Esophagus squamous epithelium (tissue), 5 donors: ENCODE data around the gene NOB1. TPM values are rescaled to one million over a fixed set of nuclear protein-coding genes. Genes with fewer than 3 reads are reported as not detected.

Experiments used
- DNase-seq: peaks from one replicate; lab custom pipeline; 2025; lab: John Stamatoyannopoulos, UW
- H3K27ac ChIP-seq, 4 donors: fragments of 200-600 bp; sonication (generic); one replicate each; pipeline ENCODE4 v1.5.1; 2016 to 2019; ENCODE audit warnings: mild to moderate bottlenecking in 1 of 4
- H3K27me3 ChIP-seq, 4 donors: fragments of 200-600 bp; sonication (generic); 1 replicate in 3 of 4; 2 replicates in 1 of 4; pipeline versions ENCODE4 v1.5.1 to v1.6.0; 2017 to 2021; ENCODE audit warnings: antibody characterized with exemption in 1 of 4
- H3K36me3 ChIP-seq, 3 donors: fragments of 200-600 bp; sonication (generic); one replicate each; pipeline ENCODE4 v1.5.1; 2016 to 2019
- H3K4me1 ChIP-seq, 3 donors: fragments of 200-600 bp; sonication (generic); one replicate each; pipeline ENCODE4 v1.5.1; 2017 to 2019
- H3K4me3 ChIP-seq, 4 donors: fragments of 200-600 bp; sonication (generic); 1 replicate in 3 of 4; 2 replicates in 1 of 4; pipeline ENCODE4 v1.5.1; 2016 to 2019; ENCODE audit warnings: mild to moderate bottlenecking in 2 of 4, moderate library complexity in 1 of 4
- H3K9me3 ChIP-seq, 3 donors: fragments of 200-600 bp; sonication (generic); one replicate each; pipeline ENCODE4 v1.5.1; 2016 to 2019
- CTCF ChIP-seq, 6 experiments: fragments of 450-650 bp in 4 of 6; fragments of 200-600 bp in 2 of 6; sonication (generic) in 2 of 6; IDR thresholded peaks; one replicate each; pipeline ENCODE4 v1.5.1; 2016 to 2019; ENCODE audit warnings: antibody characterized with exemption in 6 of 6, mild to moderate bottlenecking in 4 of 6, moderate library complexity in 4 of 6
- POLR2A ChIP-seq, 4 donors: fragments of 450-650 bp; IDR thresholded peaks; one replicate each; pipeline ENCODE4 v1.6.1; 2017; ENCODE audit warnings: antibody characterized with exemption in 4 of 4, mild to moderate bottlenecking in 4 of 4, moderate library complexity in 3 of 4
- WGBS, 2 donors: methylation state at CpG; one replicate each; pipeline ENCODE4 v1.1.5; 2018; 5-methylcytosine and 5-hydroxymethylcytosine counted together
- intact Hi-C: fragments of 100-400 bp; cut with DNase I; formaldehyde crosslinking; loops from one replicate; pipeline ENCODE4 v1.15.0; 2022
- total RNA-seq, 4 donors: library from RNA; depleted of rRNA; stranded (reverse); fragments of >200 nt; gene quantifications; one replicate each; pipeline ENCODE4 v1.1.0, GENCODE V29; 2016
- donor health status: DM: yes; HTN: yes; CAD: no.

NOB1 gene
- total RNA-seq, 4 donors from 2014 or later, result 34.4 to 55.1 (median 45.2) TPM

- TF ChIP-seq CTCF (IDR thresholded peaks at IDR 0.05), result no peak
- no peak for TF ChIP-seq POLR2A (IDR thresholded peaks at IDR 0.05)
- Histone ChIP-seq H3K27me3 (no peaks in the 10 kb centered on the region), H3K4me3 (no peak overlapping the region), H3K9me3 (no peaks in the 10 kb centered on the region), H3K4me1 (no peaks in the 10 kb centered on the region), H3K27ac (no peak overlapping the region), H3K36me3 (peaks cover 0 to 54% (median 7%) of the 10 kb centered on the region in 3 donors)
- intact Hi-C loops, result no loop called here
- DNase-seq, result no peak
- WGBS, 2 donors, result 85 to 88% methylated on average over 6 of the region's 6 CpGs
Observed at GRCh38 chr16:69784586-69784985, 29.9 kb upstream of the NOB1 start.

GRCh38 chr16:69781118-69781517 is 26.4 kb upstream of the NOB1 start:
- H3K4me3 ChIP-seq, result no peak overlapping the region
- intact Hi-C loops, result no loop called here
- 84 to 90% methylated on average over 3 of the region's 3 CpGs for WGBS, 2 donors
- H3K36me3 ChIP-seq, result peaks cover 0 to 41% (median 0%) of the 10 kb centered on the region in 3 donors
- H3K9me3 ChIP-seq, result peaks cover 0 to 3% (median 0%) of the 10 kb centered on the region in 3 donors
- H3K27me3 ChIP-seq, result no peaks in the 10 kb centered on the region
- H3K27ac ChIP-seq, result no peak overlapping the region
- H3K4me1 ChIP-seq, result no peaks in the 10 kb centered on the region
- DNase-seq, result no peak
- TF ChIP-seq CTCF (IDR thresholded peaks at IDR 0.05) (no peak), POLR2A (IDR thresholded peaks at IDR 0.05) (no peak)

GRCh38 chr16:69779724-69780123 is 25.0 kb upstream of the NOB1 start:
- peaks cover 0 to 42% (median 0%) of the 10 kb centered on the region in 3 donors for H3K36me3 ChIP-seq
- H3K27ac ChIP-seq, result no peak overlapping the region
- 78 to 84% methylated on average over 2 of the region's 2 CpGs for WGBS, 2 donors
- no peak overlapping the region for H3K4me3 ChIP-seq
- H3K4me1 ChIP-seq, result peaks cover 0 to 4% (median 0%) of the 10 kb centered on the region in 3 donors
- no peaks in the 10 kb centered on the region for H3K27me3 ChIP-seq
- DNase-seq, result no peak
- intact Hi-C loops, result no loop called here
- TF ChIP-seq POLR2A (IDR thresholded peaks at IDR 0.05), result no peak
- TF ChIP-seq CTCF (IDR thresholded peaks at IDR 0.05), result no peak
- peaks cover 0 to 7% (median 0%) of the 10 kb centered on the region in 3 donors for H3K9me3 ChIP-seq

GRCh38 chr16:69775563-69775962 is 20.8 kb upstream of the NOB1 start:
- no peak overlapping the region for H3K27ac ChIP-seq
- peaks cover 0 to 26% (median 4%) of the 10 kb centered on the region in 3 donors for H3K4me1 ChIP-seq
- DNase-seq, result no peak
- no peak overlapping the region for H3K4me3 ChIP-seq
- peaks cover 0 to 23% (median 0%) of the 10 kb centered on the region in 3 donors for H3K36me3 ChIP-seq
- TF ChIP-seq POLR2A (IDR thresholded peaks at IDR 0.05), result no peak
- no peak for TF ChIP-seq CTCF (IDR thresholded peaks at IDR 0.05)
- intact Hi-C loops, result no loop called here
- no peaks in the 10 kb centered on the region for H3K27me3 ChIP-seq
- peaks cover 0 to 7% (median 0%) of the 10 kb centered on the region in 3 donors for H3K9me3 ChIP-seq

GRCh38 chr16:69773260-69773947 is 18.7 kb upstream of the NOB1 start:
- no peak overlapping the region for H3K4me3 ChIP-seq
- H3K9me3 ChIP-seq, result peaks cover 0 to 7% (median 0%) of the 10 kb centered on the region in 3 donors
- TF ChIP-seq POLR2A (IDR thresholded peaks at IDR 0.05) (no peak), CTCF (IDR thresholded peaks at IDR 0.05) (no peak)
- H3K4me1 ChIP-seq, result peaks cover 0 to 26% (median 4%) of the 10 kb centered on the region in 3 donors
- no peak overlapping the region for H3K27ac ChIP-seq
- no peaks in the 10 kb centered on the region for H3K27me3 ChIP-seq
- 74 to 77% methylated on average over 6 of the region's 6 CpGs for WGBS, 2 donors
- intact Hi-C loops, result no loop called here
- DNase-seq, result no peak
- peaks cover 0 to 22% (median 0%) of the 10 kb centered on the region in 3 donors for H3K36me3 ChIP-seq
